Upper lobe of right lung (tissue), 1 donor: ENCODE data around the gene RNF144A. TPM values are rescaled to one million over a fixed set of nuclear protein-coding genes. Genes with fewer than 3 reads are reported as not detected.

ENCODE experiments used
- ATAC-seq: fragments of 200-7000 bp; cut with Tn5 transposase; one replicate; pipeline ENCODE4 v1.9.1; 2020; ENCODE audit warnings: mild to moderate bottlenecking, moderate library complexity
- DNase-seq: peaks from one replicate; pipeline ENCODE4 v3.0.0-alpha.2; 2020
- H3K27ac ChIP-seq: fragments of 200-600 bp; one replicate; pipeline ENCODE4 v1.8.0; 2022
- H3K27me3 ChIP-seq: fragments of 200-600 bp; one replicate; pipeline ENCODE4 v1.8.0; 2022; ENCODE audit warnings: mild to moderate bottlenecking
- H3K36me3 ChIP-seq: fragments of 200-600 bp; one replicate; pipeline ENCODE4 v1.8.0; 2022
- H3K4me1 ChIP-seq: fragments of 200-600 bp; one replicate; pipeline ENCODE4 v1.8.0; 2022
- H3K4me3 ChIP-seq: fragments of 200-600 bp; one replicate; pipeline ENCODE4 v1.8.0; 2022; ENCODE audit warnings: mild to moderate bottlenecking
- H3K9me3 ChIP-seq: fragments of 200-600 bp; one replicate; pipeline ENCODE4 v1.8.0; 2022
- CTCF ChIP-seq: fragments of 200-600 bp; IDR thresholded peaks from one replicate; pipeline ENCODE4 v1.8.0; 2022; ENCODE audit warnings: antibody characterized with exemption
- intact Hi-C: fragments of 100-400 bp; cut with DNase I; formaldehyde crosslinking; loops from one replicate; pipeline ENCODE4 v1.11.0; 2022
- total RNA-seq: library from RNA; stranded (reverse); fragmentation: NEBNext Ultra II Directional; extraction: Animal tissue kit (Norgen Biotek cat#: 25700); gene quantifications from one replicate; pipeline ENCODE4 v1.2.1, GENCODE V29; 2021
- donor health status: DM: no; HTN: yes; CAD: no; lungs with severe emphysema.

Gene RNF144A
- total RNA-seq, 1 donor from 2014 or later, result 16.0 TPM

GRCh38 chr2:6878549-6878948 is 38.7 kb upstream of the RNF144A start:
- Histone ChIP-seq H3K27ac (no peak overlapping the region), H3K4me1 (peaks cover 15% of the 10 kb centered on the region), H3K27me3 (no peaks in the 10 kb centered on the region), H3K9me3 (no peaks in the 10 kb centered on the region), H3K36me3 (no peaks in the 10 kb centered on the region), H3K4me3 (peak overlapping the region; percentile 57)
- intact Hi-C loops, result no loop called here
- ATAC-seq, result peak; percentile 18
- no peak for TF ChIP-seq CTCF
- DNase-seq, result no peak

GRCh38 chr2:6879011-6879410 is 38.2 kb upstream of the RNF144A start:
- H3K36me3 ChIP-seq, result no peaks in the 10 kb centered on the region
- no peak for ATAC-seq

GRCh38 chr2:6880200-6880733 is 36.9 kb upstream of the RNF144A start:
- Histone ChIP-seq H3K4me1 (peaks cover 15% of the 10 kb centered on the region), H3K27me3 (no peaks in the 10 kb centered on the region), H3K4me3 (no peak overlapping the region), H3K36me3 (no peaks in the 10 kb centered on the region), H3K27ac (peak overlapping the region; percentile 42), H3K9me3 (no peaks in the 10 kb centered on the region)
- DNase-seq (no peak), ATAC-seq (no peak)
- intact Hi-C loops, result no loop called here
- no peak for TF ChIP-seq CTCF

More at GRCh38 chr2:6879011-6879410, 38.2 kb upstream of the RNF144A start:
- intact Hi-C loops, result no loop called here
- H3K4me3 ChIP-seq, result peak overlapping the region; percentile 57
- H3K27me3 ChIP-seq, result no peaks in the 10 kb centered on the region
- DNase-seq, result no peak
- H3K9me3 ChIP-seq, result no peaks in the 10 kb centered on the region
- H3K4me1 ChIP-seq, result peaks cover 15% of the 10 kb centered on the region
- H3K27ac ChIP-seq, result no peak overlapping the region
- TF ChIP-seq CTCF, result no peak

GRCh38 chr2:6881046-6881445 is 36.2 kb upstream of the RNF144A start:
- no peak for DNase-seq
- Histone ChIP-seq H3K4me1 (peaks cover 12% of the 10 kb centered on the region), H3K27me3 (no peaks in the 10 kb centered on the region), H3K27ac (no peak overlapping the region), H3K9me3 (no peaks in the 10 kb centered on the region), H3K4me3 (no peak overlapping the region), H3K36me3 (no peaks in the 10 kb centered on the region)
- TF ChIP-seq CTCF, result no peak
- intact Hi-C loops, result no loop called here
- no peak for ATAC-seq

GRCh38 chr2:6881516-6881915 is 35.7 kb upstream of the RNF144A start:
- Histone ChIP-seq H3K4me1 (peaks cover 11% of the 10 kb centered on the region), H3K27me3 (no peaks in the 10 kb centered on the region), H3K27ac (no peak overlapping the region), H3K4me3 (no peak overlapping the region), H3K36me3 (no peaks in the 10 kb centered on the region), H3K9me3 (no peaks in the 10 kb centered on the region)
- ATAC-seq (no peak), DNase-seq (no peak)
- no peak for TF ChIP-seq CTCF
- intact Hi-C loops, result no loop called here
